NCI-H1417 treated with DMSO at 0.1 percent for 48 hours (cell line): Measurements from ENCODE around the gene PRICKLE1.

Experiments
- DNase-seq: peaks from one replicate; lab custom pipeline; 2025; lab: John Stamatoyannopoulos, UW

Gene PRICKLE1

DNA sequence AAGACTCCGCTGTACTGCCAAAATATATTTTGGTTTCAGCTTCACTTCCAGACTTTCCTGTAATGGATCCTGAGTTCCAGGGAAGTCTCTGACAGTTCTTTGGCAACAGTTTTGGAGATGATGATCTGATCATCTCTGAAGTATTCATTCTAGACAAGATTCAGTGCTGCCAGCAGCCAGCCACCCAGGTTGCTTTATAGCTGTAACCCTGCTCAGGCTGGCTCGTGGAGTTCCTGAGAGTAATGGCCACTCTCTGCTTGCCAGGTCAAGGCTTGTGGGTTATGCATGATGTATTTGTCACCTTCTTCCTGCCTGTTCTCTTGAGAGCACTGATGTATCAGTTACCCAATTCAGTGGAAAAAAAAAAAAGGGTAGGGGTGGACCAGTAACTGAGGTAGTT, 139.3 kb downstream of the PRICKLE1 start:
- no peak for DNase-seq

DNA sequence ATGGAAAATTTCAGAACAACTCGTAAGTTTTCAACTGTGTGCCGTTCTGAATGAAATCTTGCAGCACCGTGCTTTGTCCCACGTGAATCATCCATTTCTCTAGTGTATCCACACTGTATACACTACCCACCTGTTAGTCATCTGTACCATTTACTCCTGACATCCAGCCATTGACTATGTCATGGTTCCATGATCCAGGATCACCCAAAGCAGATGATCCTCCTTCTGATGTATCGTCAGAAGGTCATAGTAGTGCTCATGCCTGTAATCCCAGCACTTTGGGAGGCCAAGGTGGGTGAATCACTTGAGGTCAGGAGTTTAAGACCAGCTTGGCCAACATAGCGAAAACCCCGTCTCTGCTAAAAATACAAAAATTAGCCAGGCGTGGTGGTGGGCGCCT, 140.7 kb downstream of the PRICKLE1 start:
- no peak for DNase-seq

DNA sequence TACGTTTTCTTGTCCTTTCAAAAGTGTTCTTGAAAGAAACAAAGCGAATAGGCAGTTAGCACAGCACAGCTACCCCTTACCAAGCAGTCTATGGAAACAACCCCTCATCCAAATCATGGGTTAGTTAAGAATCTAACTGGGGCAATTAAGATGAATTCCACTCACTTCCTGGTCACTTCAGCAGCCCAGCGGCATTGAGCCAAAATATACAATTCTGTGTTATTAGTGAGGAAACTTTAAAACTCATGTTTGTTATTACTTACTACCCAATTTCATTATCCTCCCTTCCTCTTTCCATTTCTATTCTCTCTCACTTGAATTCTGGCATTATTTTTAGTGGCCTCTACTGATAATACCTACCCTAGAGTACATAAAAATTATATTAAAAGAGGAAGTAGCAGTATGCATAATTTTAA, 142.2 kb downstream of the PRICKLE1 start:
- no peak for DNase-seq

- DNase-seq = no peak
Observed at GRCh38 chr12:42446761-42447160, 142.8 kb downstream of the PRICKLE1 start.

- DNase-seq = no peak
Observed at GRCh38 chr12:42445891-42446290, 143.7 kb downstream of the PRICKLE1 start.

- no peak for DNase-seq
Observed at GRCh38 chr12:42444192-42444943, 145.2 kb downstream of the PRICKLE1 start.

DNA sequence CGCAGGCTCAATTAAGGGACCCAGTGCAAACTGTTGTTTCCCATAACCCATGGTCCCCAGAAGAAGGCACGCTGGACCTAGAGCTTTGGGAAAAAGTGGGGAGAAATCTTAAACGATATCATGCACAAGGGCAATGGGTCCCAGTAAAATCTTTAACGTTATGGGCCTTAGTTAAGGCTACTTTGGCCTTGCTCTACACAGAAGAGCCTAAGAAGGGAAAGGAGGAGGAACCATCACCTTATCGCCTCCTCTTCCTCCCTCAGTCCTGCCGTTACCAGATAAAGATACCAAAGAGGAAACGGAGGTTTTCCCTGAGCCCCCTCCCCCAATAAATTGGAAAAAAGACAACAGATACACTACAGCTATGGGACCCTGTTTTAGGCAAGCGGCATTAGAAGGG, 146.7 kb downstream of the PRICKLE1 start:
- no peak for DNase-seq

- no peak for DNase-seq
Observed at GRCh38 chr12:42442311-42442759, 147.2 kb downstream of the PRICKLE1 start.

GRCh38 chr12:42440608-42441007, 148.9 kb downstream of the PRICKLE1 start:
- DNase-seq = no peak

DNA sequence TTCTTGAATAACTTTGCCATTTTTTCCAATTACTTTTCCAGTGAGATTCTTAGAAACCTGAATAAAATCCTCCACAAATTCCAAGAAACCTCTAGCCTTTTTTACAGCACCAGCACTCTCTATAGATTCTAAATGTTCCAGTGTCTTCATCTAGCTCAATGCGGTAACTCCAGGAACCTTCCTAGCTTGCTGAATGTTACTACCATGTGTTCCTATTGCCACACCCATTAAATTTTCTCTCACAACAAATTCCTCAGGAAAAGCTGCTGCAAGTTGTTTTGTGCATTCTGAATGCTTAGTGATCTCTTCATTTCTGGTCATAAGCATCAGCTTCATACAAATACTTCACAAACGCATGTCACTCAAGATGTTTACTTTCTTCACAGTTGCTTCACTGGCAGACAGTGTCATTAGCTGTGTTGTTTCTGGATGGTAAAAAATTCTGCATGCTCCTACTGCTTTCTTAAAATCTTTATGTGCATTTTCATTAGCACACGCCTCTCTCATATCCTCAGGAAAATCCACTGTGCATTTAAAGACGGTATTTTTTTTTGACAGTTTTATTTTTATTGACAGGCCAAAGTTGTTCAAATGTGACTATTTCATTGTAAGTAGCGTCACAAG, 156.9 kb downstream of the PRICKLE1 start:
- no peak for DNase-seq

DNA sequence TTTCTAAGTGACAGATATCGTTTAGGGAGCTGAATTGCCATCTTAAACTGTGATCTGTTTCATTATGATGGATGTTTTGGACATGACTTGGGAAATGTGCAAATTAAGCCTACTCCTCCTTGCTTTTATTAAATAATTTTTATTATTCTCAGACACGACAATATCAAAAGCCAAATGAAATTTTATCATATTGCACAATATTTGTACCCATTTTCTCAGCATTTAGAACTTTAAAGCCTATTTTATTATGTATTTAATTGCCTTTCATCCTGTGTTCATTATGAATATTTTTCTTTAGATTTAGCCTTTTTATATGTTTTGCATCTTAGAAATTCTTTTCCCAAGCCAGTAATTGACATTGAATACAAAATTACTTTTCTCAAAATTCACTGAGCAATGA, 160.7 kb downstream of the PRICKLE1 start:
- no peak for DNase-seq

GRCh38 chr12:42426746-42427145, 162.8 kb downstream of the PRICKLE1 start:
- no peak for DNase-seq

DNA sequence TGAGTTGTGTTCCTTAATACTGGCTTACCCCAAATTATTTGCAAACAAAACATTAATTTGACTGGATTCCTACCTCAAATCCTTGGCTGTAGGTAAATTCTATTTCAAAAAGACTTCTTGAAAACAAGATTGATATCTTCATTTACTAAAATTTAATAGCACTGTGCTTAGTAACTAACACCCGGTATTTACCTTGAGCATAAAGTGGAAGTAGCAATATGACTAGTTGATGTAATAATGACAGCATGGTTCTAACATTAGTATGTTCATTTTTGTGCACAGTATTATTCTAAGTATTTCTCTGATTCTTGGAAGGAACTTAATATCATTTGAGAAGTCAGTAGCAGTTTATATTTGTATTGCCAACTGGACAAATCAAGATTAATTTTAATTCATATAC, 166.8 kb downstream of the PRICKLE1 start:
- DNase-seq = no peak

DNA sequence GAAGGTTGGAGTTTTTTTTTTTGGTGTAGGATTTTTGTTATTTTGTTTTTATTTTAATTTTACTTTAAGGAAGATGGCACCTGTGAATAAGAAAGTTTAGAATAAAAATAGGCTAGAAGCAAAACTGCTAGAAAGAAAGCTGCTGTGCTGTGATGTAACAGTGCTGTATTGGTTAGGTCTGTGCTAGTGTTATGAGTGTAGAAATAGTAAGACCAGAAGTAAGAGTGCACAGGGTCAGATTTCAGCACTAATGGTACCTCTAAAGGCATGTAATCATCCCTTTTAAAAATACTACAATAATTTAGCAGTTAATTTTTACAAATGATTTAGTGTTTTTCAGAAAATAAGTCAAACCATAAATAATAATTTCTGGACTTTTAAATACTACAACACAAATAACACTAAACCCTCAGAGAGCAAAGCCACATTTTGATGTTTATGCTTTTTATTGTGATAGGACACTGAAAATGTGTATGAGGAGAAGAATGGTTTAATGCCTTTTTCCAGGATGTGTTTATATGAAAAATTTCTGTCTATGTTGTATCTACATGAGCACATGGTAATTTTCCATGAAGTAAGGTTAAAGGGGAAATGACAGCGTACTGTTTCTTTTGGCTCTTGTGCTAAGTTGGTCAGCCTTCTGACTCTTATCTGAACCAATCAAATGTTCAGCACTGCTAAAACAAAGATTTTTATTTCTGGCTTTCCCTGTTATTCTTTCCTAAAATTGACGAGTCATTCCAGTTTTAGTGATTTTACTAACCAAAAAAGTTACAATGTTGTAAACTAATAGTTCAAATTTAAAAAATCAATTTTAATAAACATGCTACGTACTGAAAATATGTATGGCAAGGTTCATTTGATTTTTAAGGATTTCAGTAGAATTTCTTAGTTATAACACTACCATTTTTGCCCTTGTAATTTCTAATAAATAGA, 167.4 kb downstream of the PRICKLE1 start:
- no peak for DNase-seq

DNA sequence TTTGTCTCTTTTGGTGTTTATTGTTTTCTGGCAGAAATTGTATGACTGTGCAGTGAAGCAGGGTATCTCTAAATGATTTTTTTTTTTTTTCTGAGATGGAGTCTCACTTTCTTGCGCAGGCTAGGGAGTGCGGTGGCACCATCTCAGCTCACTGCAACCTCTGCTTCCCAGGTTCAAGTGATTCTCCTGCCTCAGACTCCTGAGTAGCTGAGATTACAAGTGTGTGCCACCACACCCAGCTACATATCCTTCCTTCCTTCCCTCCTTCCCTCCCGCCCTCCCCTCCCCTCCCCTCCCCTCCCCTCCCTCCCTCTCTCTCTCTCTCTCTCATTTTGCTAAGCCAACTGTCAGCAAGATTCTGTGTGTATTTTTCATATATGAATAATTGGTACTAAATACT, 169.2 kb downstream of the PRICKLE1 start:
- no peak for DNase-seq

DNA sequence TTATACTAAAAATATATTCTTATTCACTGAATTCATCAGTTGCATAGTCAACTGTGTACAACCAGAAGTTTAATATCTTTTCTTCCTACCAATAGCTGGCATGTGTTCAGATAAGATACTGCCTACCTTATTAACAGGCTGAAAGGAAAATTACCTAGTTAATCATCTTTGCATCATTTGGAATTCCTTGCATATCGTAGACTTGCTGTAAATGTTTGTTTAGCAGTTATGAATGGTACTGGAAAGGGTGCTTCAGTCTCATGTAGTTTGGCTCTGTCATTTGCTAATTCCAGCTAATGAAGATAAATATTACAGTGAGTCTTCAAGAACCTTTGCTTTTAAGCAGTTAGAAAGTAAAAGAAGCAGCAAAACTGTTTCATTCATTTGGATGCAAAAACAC, 179.2 kb downstream of the PRICKLE1 start:
- no peak for DNase-seq

- DNase-seq = no peak
Observed at GRCh38 chr12:42409471-42409870, 180.1 kb downstream of the PRICKLE1 start.

DNA sequence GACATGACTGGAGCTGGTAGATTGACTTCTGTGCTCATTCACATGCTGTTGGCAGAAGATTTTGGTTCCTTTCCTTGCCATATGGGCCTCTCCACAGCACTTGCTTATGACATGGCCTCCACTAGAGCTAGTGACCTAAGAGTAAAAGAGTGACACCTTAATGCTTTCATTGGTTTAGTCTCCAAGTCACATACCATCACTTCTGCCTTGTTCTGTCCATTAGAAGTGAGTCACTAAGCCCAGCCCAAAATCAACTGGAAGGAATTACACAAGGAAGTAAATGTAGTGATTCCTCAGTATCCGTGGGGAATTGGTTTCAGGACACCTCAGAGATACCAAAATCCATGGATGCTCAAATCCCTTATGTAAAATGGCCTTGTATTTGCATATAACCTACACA, 182.2 kb downstream of the PRICKLE1 start:
- no peak for DNase-seq
